CD4-positive, alpha-beta T cell treated with Interleukin-6 at 100 ng/mL for 8 hours (primary cell): ENCODE results near the gene LYSMD2.
"Not testable (repeated sequence)": the region's sequence is repeated elsewhere in the genome, so short reads cannot be mapped to it uniquely, and the experiment has no call there.

Source experiments
- DNase-seq: peaks from one replicate; pipeline ENCODE4 v3.0.0-alpha.2; 2020; ENCODE audit warnings: mixed read lengths, low spot score

LYSMD2 gene

GRCh38 chr15:51737522-51738305 is at the start of gene LYSMD2:
Gene LYSMD2 (minus strand): TSS chr15:51737655. CDS start chr15:51737622, 33 bp downstream.
- peak; percentile 64 for DNase-seq

GRCh38 chr15:51787130-51787529 is 49.7 kb upstream of the LYSMD2 start:
- not testable (repeated sequence) for DNase-seq

DNA sequence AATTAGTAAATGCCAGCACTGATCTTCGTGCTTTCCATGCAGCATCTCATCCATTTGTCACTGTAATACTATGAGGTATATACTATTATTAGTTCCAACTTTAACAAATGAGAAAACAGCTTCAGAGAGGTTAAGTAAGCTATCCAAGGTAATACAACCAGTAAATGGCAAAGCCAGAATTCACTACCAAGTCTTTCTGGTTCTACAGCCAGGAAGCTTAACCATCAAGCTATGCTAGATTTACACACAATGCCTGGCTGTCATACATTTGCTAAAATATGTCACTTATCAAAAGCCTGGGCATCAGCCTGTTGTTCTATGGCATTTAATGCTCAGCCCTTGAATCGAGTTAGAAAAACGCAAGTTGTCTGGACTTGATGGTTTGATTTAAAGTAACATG is 46.5 kb upstream of the LYSMD2 start:
- no peak for DNase-seq

GRCh38 chr15:51782357-51782896 is 45.0 kb upstream of the LYSMD2 start:
- no peak for DNase-seq

DNA sequence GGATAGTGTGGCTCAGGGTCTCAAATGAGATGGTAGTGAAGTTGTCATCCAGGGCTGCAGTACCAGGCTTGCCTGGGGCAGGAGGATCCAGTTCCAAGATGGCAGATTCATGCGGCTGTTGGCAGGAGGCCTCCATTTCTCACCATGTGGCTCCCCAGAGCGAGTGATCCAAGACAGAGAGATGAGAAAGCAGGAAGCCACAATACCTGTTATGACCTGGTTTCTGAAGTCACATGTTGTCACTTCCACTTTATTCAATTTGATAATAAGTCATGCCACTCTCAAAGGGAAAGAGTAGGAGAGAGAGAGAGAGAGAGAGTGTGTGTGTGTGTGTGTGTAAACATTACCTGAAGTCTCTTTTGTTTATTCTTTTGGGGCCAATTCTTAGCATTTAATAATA is 44.1 kb upstream of the LYSMD2 start:
- no peak for DNase-seq

- DNase-seq: no peak
These were observed 43.2 kb upstream of the LYSMD2 start for GRCh38 chr15:51780636-51781035.

DNA sequence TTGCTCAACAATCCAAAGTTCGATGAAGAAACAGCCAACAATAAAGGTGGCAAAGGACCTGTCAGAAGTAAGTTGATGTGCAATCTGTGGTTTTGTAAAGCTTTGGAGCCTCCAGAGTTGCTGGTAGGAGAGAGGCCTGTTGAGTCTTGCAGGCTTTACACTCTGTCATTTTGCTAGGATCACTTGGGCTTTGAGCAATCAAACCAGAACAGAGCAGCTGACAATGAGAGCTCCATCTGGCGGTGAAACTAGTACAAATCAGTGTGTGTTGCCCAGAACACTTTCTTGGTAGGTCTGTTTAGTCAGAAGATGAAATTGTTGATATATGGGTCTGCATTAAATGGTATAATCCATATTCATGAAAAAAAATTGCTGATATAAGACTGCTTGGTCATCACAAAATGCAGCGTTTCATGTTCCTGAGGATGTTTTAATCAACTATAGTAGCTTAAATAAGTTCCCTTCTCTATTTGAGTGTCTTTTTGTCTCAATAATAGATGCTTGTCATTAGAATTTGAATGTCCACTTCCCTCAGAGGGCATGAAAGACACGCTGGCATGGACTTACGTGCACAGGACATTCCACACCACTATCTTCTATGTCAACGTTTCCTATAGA is 39.6 kb upstream of the LYSMD2 start:
- DNase-seq: peak; percentile 70

DNA sequence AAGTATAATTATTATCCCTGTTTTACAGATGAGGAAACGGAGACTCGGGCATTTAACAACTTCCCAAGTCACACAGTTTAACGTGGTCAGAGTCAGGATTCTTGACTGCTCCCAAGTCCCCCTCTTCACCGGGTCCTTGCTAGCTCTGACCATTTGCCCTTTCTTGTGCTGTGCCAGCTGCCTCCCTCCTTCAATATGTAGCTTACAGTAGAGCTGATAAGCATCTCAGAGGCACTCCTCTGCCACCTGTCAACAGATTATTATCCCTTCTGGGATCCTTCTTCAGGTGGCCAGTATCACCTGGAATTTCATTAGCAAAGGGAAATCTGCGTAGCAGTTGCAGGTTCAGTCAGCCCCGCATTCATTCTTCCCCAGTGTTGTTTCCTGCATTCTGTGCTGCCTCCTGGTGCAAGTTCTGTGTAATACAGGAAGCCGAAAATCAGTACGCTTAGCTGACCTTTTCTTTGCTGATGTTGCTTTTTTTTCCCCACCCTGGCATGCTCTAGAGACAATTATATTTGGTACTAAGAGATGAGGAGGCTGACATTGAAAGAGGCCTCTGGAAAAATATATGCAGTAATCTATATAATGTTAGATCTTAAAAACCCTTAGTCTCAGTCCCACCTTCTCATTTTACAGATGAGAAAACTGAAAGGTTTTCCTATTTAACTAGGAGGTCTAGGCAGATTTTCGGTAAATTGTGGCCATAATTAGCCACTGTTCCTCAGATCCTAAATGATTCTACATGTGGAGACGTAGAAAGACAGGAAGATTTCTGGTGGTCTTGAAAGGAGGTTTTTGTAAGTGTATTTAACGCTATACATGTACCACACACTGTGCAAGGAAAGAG is 38.7 kb upstream of the LYSMD2 start:
- DNase-seq: peak; percentile 40

DNA sequence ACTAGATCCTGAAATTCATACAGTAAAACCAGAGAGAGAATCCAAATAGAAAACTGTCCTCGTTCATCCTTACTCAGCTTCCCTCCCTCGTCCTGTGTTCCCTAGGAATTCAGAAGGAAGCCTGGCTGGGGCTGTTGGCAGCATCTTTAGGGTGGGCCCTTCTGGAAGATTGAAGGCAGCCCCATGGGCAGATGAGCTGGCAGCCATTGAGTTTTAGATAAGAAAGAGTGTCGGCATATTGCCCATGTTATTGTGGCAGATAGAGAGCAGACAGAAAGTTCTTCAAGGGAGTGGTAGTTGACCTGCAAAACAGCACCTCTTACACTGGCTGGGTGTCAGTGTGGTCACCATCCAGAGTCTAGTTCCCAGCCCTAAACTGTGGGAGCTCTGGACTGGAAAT is 37.5 kb upstream of the LYSMD2 start:
- no peak for DNase-seq

- no peak for DNase-seq
These were observed 34.3 kb upstream of the LYSMD2 start for GRCh38 chr15:51771773-51772172.

DNA sequence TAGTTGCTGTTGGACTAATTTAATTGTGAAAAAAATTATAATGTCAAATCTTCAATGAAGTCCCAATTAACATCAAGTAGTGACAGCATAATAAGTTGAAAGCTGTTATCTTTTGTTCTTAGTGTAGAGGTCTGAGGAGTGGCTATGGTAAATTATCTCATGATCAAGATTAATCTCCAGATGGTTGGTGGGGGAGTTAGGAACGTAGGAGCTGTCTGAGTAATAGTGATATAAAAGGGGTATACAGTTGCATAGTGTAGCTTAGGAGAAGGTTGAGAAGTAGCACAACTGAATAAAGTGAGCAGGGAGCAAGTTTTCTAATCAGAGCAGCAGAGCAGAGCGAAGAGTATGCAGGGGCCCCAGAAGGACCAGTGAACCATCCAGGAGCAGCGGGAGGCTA is 33.4 kb upstream of the LYSMD2 start:
- no peak for DNase-seq

DNA sequence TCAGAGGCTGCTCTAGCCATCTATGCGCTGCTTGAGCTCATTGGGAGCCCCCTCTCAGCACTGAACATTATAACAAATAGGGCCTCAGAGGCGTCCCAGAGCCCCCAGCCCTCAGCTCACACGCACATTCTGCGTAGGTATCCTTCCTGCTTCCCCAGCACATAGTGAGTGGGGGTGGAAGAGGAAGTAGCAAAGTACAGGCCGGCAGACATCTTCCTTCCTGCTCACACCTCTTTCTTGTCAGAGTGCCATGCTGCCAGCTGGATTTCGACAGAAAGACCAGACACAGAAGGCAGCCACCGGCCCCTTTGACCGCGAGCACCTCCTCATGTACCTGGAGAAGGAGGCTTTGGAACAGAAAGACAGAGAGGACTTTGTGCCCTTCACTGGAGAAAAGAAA is 30.6 kb upstream of the LYSMD2 start:
- DNase-seq: peak; percentile 3

- DNase-seq: no peak
These were observed 28.9 kb upstream of the LYSMD2 start for GRCh38 chr15:51766341-51766740.

GRCh38 chr15:51765751-51766150 is 28.3 kb upstream of the LYSMD2 start:
- DNase-seq: no peak

- no peak for DNase-seq
These were observed 23.4 kb upstream of the LYSMD2 start for GRCh38 chr15:51760805-51761204.

DNA sequence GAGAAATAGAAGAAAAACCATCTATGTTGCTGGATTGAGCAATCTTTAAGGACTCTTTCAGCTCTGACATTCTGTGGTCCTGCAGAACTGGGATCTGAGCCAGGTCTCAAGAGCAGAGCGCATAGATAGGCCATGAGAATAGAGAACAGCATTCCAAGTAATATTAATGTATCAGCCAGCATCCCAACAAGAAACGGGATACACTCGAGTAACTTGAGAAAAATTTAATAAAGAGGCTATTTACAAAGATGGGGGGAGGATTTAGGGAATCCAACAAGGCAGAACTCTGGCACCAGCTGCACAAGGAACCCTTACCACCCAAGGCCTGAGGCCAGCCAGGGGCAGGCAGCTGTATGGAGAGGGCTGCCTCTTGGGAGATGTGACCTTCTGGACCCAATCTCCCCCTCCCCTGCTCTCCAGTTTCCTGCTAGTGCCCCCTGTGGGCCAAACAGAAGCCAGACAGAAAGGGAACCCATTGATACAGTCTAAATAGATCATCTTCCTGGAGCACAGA is 22.2 kb upstream of the LYSMD2 start:
- DNase-seq: no peak

GRCh38 chr15:51758645-51759044 is 21.2 kb upstream of the LYSMD2 start:
- no peak for DNase-seq

GRCh38 chr15:51757450-51757849 is 20.0 kb upstream of the LYSMD2 start:
- no peak for DNase-seq

DNA sequence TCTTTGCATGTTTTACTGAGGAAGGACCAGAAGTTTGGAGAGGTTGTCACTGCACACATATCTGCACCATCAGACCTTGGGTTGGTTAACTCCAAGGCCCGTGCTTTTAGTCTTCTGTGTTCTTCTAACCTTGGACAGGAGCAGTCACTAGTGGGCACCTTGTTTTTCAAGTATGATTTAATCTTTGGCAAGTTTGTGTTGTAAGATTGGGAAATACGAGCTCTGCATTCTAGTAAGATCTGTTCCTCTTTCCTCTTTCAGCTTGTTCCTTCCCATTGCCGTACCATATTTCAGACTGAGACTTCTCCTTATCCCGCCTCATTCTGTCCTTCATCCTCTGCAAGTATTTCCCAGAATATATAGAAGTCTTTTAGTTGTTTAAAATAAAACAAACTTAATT is 19.0 kb upstream of the LYSMD2 start:
- DNase-seq: no peak

- no peak for DNase-seq
These were observed 18.3 kb upstream of the LYSMD2 start for GRCh38 chr15:51755790-51756189.

DNA sequence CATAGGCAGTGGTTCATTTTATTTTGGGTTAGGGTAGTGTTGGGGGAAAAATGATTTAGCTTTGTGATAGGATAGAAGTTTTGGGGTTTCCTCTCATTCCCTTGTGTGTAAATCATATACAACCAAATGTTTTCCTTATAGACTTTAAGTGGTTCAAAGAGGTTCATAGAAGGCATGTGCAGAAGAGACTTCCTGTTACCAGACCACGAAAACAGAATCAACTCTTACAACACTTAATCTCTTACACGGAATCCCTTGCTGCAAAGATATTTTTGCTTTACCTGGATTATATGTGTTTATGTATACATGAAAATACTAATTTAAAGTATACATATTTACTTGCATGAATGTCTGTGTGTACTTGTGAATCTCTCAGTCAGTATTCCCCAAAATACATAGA is 16.8 kb upstream of the LYSMD2 start:
- DNase-seq: no peak

DNA sequence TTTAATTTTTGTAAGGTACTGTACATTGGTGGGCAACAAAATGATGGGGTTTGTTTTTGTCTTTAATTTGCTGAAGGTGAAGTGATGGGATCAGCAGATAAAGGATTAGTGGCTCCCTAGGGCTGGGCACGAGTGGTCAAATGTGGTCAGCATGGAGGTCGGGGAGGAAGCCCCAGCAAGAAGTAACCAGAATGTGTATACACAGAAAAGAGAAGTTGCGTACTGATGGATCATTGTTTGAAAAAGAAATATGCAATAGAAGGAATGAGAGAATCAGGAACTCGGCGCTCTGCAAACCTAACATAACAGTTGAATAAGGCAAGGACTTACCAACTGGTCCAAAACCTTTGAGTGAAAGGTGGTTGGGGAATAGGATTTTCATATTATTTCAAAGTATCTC is 15.4 kb upstream of the LYSMD2 start:
- no peak for DNase-seq
